Ramos (cell line): ENCODE data around the gene MORN1.
"Not testable (repeated sequence)": the region's sequence is repeated elsewhere in the genome, so short reads cannot be mapped to it uniquely, and the experiment has no call there.

Experiments used
- in situ Hi-C: fragments of 300-500 bp; cut with MboI; formaldehyde crosslinking; loops from one replicate; pipeline ENCODE4 v1.14.3; 2022; ENCODE audit warnings: low sequenced_read_pairs; ENCODE audit not compliant: unreplicated experiment

MORN1 gene

DNA sequence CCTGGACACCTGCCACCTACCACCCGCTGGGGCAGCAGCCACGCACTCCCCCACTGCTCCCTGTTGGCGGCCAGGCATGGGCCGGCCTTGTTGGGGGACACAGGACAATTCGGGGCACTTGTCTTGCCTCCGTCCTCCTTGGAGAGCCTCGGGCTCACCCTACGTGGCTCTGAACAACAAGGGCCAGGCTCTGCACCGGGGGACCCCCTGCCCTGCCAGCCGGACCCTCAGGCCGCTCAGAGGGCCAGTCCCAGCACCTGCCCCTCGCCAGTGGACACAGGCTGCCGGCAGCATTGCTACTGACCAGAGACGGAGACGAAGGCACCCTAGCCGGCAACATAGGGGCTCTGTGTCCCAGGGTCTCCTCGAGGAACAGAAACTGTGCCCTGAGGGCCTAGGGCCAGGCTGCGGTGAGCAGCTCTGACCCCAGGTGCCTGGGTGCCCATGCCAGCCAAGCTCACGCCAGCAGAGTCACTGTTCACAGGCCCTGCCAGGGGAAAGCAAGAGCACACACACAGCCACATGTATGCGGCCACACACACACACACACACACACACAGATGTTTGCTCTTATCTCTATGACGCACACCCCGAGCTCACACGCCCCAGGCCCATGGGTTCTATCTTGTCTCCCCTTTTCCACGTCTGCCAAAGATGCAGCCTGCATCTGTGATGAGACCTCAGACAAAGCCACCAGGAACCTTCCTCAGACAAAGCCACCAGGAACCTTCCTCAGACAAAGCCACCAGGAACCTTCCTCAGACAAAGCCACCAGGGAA, 45.9 kb downstream of the MORN1 start:
- in situ Hi-C loops = no loop called here

DNA sequence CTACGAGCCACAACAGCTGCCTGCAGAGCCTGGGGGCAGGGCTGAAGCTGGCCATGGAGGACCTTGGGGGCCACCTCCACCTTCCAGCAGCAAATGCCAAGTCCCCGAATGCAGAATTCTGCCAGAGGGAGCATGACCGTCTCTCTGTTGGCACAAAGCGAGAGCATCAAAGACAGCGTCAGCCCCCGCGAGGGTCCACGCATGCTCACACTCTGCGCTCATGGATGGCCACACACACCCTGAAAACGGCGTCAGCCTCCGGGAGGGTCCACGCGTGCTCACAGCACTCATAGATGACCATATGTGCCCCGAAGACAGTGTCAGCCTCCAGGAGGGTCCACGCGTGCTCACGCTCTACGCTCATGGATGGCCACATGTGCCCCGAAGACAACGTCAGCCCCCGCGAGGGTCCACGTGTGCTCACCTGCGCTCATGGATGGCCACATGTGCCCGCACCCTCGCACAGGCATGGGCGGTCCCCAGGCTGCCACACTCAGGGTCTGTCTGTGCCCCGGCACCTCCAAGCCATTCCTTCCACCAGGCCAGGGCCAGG, 46.5 kb downstream of the MORN1 start:
- in situ Hi-C loops = no loop called here

DNA sequence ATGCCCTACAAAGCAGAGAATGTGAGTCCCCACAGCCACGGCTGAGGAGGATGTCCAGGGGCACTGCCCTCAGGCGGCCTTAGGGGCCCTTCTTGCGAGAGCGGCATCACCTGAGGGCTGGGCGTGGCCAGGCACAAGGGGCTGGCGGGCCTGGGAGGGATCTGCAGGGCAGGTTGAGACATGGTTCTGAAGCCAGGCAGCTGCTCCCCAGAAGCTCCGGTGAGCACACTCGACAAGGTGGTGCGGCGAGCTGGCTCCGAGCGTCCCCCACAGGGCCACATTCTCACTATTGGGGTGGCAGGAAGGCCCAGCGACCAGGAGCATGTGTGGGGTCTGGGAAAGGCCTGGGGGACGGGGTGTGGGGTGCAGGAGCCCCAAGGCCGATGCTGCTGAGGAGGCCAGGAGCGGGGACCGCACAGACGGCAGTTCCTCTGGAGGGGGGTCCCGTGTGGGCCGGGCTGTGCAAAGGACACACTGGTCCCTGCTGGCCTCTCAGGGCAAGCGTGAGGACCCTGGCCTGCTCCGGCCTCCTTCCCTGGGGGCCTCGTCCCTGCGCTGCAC, 47.2 kb downstream of the MORN1 start:
- in situ Hi-C loops = no loop called here

DNA sequence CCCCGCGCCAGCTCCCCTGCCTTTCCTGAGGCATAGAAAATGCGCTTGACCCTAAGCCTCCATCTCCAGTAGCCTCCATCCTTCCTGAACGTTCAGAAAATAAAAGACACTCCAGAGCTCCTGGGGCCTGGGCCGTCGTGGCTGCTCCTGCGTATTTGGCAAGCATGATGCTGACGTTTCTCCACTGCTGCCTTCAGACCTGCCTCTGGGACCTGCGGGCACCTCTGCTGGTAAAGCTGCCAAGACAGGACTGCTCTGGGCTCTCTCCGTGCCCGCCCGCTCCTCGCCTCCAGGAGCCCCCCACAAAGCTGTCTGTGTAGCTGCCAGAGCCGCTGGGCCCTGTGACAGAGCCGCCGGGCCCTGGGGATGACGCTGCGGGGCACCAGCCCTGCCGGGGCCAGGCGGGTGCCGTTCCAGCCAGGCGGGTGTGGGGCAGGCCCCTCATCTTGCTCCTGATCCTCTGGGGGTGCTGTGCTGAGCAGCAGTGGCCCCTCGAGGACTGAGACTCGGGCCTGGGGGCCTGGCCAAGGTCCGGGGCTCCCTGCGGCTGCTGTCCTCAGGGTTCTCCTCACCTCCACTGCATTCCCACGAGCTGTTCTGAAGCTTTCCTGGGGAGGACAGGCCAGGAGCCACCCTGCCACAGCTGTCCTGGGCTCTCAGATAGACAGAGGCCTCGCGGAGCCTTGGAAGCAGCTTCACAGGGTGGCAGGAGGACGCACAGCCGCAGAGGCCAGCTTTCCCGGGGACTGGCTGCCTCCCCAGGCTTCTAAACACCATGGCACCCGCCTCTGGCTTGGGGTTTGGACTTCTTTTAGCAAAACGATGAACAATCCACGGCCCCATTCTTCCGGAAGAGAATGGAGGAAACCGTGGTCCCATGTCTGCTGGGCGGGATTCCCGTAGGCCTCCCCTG, 48.1 kb downstream of the MORN1 start:
- in situ Hi-C loops = no loop called here

DNA sequence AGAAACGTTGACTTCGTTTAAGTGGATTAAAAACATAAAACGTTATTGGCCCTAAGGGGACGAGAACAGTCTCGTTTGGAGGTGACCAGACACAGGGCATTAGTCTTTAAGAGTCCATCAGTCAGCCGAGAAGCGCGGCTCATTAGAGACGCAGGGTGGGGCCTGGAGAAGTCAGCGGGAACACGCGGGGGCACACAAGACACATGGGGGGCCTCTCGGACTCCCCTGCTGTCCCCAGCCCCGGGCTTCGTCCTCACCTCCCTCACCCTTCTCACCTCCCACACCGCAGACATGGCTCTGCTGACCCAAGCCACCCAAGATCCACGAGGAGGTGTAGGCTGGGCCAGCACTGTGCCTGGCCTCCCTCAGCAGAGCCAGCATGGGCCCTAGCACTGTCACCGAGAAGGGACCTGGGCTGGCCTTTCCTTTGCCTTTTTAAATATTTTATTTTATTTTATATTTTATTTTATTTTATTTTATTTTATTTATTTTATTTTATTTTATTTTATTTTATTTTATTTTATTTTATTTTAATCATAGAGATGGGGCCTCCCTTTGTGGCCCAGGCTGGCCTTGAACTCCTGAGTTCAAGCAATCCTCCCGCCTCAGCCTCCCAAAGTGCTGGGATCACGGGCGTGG, 48.9 kb downstream of the MORN1 start:
- in situ Hi-C loops = no loop called here

DNA sequence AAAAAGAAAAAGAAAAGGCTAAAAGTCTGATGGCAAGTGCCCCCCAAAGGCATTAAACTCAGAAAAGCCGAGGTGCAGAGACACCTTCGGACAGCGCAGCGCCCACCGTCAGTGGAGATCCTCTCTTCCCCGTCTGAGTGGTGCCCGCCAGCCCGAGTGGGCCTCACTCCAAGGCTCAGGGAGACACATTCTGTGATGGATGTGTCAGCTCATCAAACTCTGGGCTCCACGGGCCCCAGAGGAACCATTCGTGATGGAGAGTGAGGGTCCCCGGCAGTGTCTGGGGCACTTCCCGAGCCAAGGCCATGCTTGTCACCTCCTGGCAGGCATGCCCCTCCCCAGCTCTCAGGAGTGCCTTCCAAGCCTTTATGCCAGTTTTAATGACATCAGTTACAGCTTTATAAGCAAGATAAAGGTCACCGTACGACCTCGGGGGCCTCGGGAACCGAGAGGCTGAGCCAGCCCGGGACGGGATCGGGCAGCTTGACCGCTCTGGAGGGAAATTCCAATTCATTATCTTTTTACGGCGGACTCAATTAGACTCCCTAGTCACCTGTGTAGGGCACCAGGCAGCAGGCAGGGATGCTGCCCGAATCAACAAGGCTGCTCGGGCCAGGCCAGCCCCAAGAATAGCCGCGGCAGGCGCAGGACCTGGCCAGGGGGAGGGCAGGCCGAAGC, 49.5 kb downstream of the MORN1 start:
- in situ Hi-C loops = no loop called here

DNA sequence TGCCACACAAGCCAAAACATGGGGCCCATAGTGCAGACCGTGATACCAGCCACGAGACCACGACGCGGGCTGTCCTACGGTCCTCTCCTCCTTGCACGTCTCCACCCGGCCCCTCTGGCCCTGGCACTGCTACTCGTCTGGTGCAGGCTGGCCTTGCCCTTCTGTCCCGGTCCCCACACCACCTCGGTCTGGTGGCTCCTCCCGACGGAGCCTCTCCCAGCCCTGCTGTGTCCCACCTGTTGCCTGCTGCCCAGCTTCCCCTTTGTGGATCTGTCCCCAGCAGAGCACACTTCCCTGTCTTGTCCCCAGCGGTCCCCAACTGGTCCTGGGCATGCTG, 50.5 kb downstream of the MORN1 start:
- in situ Hi-C loops = no loop called here

- in situ Hi-C loops = no loop called here
These were observed 51.1 kb downstream of the MORN1 start for GRCh38 chr1:2340086-2340917.

DNA sequence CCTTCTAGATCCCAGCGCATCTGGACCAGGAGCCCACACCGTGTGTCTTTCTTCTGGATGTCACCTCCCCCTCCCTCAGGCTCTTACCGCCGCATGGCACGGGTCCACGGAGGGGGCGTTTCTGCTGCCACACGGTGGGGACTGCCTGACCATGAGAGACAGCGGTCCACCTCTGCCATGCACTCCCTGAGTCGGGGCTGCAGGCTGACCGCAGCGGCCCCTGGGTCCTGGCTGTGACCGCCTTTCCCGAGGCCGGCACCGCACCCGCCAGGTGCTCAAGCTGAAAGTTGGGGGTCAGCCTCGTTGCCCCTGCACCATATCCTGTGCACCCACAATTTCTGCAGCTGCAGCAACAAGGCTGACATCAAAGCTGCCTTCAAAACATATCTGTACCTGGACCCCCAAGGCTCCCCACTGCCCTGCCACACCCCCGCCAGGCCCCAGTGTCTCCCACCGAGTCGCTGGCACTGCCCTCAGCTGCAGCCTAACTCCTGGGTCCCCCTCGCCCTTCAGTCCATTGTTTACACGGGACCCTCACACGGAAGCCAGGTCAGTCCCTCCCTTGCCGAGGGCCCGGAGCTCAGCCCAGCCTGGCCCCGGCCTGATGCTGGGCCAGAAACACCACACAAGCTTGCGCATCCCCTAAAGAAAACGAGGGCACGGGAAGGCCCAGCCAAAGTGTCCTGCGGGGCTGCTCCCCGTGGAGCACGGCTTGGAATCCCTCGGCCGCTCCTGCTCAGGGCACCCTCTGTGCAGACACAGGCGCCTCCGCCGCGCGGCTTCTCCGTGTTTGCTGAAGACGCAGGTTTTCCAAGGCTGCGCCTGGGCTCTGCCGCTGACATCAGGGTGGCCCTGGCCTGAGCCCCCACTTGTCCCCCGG, 51.9 kb downstream of the MORN1 start:
- in situ Hi-C loops = no loop called here

GRCh38 chr1:2337501-2337900, 53.9 kb downstream of the MORN1 start:
- in situ Hi-C loops = no loop called here

- in situ Hi-C loops = no loop called here
These were observed 54.3 kb downstream of the MORN1 start for GRCh38 chr1:2337081-2337480.

DNA sequence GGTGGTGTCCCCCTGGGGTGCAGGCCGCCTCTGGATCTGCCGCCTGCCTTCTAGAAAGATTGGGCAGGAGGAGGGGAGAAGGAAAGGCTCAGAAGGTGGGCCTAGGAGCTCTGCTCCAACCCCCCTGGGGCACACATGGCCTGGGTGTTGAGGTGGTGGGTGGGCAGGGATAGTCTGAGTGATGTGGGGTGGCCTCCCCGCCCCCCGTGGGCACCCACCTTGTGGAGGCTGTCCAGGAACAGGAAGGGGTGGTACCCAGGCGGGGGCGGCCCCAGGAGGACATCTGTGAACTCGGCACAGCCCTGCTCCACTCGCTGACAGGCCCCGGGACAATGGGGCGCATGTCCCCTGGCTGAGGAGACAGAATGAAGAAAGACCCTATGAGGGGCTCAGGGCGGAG, 54.9 kb downstream of the MORN1 start:
- in situ Hi-C loops = no loop called here

- in situ Hi-C loops = no loop called here
These were observed 55.5 kb downstream of the MORN1 start for GRCh38 chr1:2335721-2336455.

- in situ Hi-C loops = no loop called here
These were observed 56.3 kb downstream of the MORN1 start for GRCh38 chr1:2334883-2335534.

GRCh38 chr1:2334366-2334765, 57.0 kb downstream of the MORN1 start:
- in situ Hi-C loops = no loop called here

DNA sequence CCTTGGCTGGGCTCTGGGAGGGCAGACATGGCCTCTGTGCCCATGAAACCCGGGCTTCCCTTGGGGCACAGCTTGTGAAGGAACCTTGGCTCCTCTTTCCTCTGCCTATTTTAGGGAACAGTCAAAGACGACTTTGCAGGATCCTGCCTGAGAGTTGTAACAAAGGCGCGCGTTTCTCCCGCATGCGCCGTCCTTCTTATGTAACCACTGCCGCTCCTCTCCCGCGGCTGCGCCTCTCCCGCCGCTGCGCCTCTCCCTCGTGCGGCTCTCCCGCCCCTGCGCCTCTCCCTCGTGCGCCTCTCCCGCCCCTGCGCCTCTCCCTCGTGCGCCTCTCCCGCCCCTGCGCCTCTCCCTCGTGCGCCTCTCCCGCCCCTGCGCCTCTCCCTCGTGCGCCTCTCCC, 59.8 kb downstream of the MORN1 start:
- in situ Hi-C loops = not testable (repeated sequence)

DNA sequence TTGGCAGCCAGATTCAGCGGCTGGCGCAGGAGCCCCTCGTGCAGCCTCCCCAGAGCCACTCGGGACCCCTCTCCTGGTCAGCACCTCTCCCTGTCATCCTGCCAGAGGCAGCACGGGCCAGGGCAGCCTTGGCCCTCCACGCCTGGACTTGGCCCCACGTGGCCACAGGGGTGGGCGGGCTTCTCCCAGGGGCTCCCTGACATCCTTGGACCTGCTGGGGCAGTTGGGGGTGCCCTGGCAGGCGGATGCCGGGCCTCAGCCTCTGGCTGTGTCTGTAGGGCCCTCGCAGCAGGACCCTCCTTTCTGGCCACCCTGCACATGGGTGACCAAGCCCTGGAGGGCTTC, 60.2 kb downstream of the MORN1 start:
- in situ Hi-C loops = no loop called here
